Mesendoderm (in vitro differentiated cells): ENCODE results near the gene TBATA.
A peak's percentile ranks its signal among the peaks of the same experiment; 100 is the strongest.

Source experiments
- DNase-seq: peaks from one replicate; pipeline ENCODE4 v3.0.0; 2013
- H2AK5ac ChIP-seq: 2 replicates; pipeline ENCODE4 v1.6.1; 2013; ENCODE audit warnings: low read length, inconsistent platforms
- H2BK120ac ChIP-seq: 2 replicates; pipeline ENCODE4 v1.6.1; 2013; ENCODE audit warnings: low read depth, mild to moderate bottlenecking, low read length, moderate library complexity, mixed read lengths
- H2BK15ac ChIP-seq: replicated peaks from 2 replicates; pipeline ENCODE4 v1.6.1; 2013; ENCODE audit warnings: low read depth, mild to moderate bottlenecking, moderate library complexity
- H2BK5ac ChIP-seq: 2 replicates; pipeline ENCODE4 v1.6.1; 2013; ENCODE audit warnings: low read length, inconsistent platforms
- H3K18ac ChIP-seq: 2 replicates; pipeline ENCODE4 v1.6.1; 2013; ENCODE audit warnings: mild to moderate bottlenecking, low read length, mixed read lengths
- H3K23ac ChIP-seq: one replicate; pipeline ENCODE4 v1.6.1; 2013; ENCODE audit warnings: low read length
- H3K27ac ChIP-seq: 2 replicates; pipeline ENCODE4 v1.5.1; 2013; ENCODE audit warnings: low read depth, mild to moderate bottlenecking, inconsistent platforms, low read length, moderate library complexity
- H3K27me3 ChIP-seq: 2 replicates; pipeline ENCODE4 v1.6.1; 2013; ENCODE audit warnings: low read length, control low read depth, mild to moderate bottlenecking, inconsistent platforms; ENCODE audit not compliant: insufficient read depth, poor library complexity
- H3K36me3 ChIP-seq: 2 replicates; pipeline ENCODE4 v1.6.1; 2013; ENCODE audit warnings: low read length, inconsistent platforms; ENCODE audit not compliant: control insufficient read depth, insufficient read depth
- H3K4ac ChIP-seq: one replicate; pipeline ENCODE4 v1.6.1; 2013; ENCODE audit warnings: low read depth, mild to moderate bottlenecking, low read length, moderate library complexity
- H3K4me1 ChIP-seq: 2 replicates; pipeline ENCODE4 v1.6.1; 2013; ENCODE audit warnings: low read depth, low read length, inconsistent platforms; ENCODE audit not compliant: control insufficient read depth
- H3K4me2 ChIP-seq: 2 replicates; pipeline ENCODE4 v1.6.1; 2013; ENCODE audit warnings: low read length
- H3K4me3 ChIP-seq: 2 replicates; pipeline ENCODE4 v1.5.1; 2013; ENCODE audit warnings: mild to moderate bottlenecking, low read length
- H3K56ac ChIP-seq: one replicate; pipeline ENCODE4 v1.6.1; 2013; ENCODE audit warnings: low read length
- H3K79me1 ChIP-seq: 2 replicates; pipeline ENCODE4 v1.6.1; 2013; ENCODE audit warnings: low read length, inconsistent platforms
- H3K79me2 ChIP-seq: 2 replicates; pipeline ENCODE4 v1.6.1; 2013; ENCODE audit warnings: mild to moderate bottlenecking, low read length; ENCODE audit not compliant: control insufficient read depth, insufficient read depth
- H3K9ac ChIP-seq: 2 replicates; pipeline ENCODE4 v1.6.1; 2013; ENCODE audit warnings: low read length, inconsistent platforms
- H4K5ac ChIP-seq: one replicate; pipeline ENCODE4 v1.6.1; 2013; ENCODE audit warnings: low read length
- H4K8ac ChIP-seq: one replicate; pipeline ENCODE4 v1.6.1; 2013; ENCODE audit warnings: low read depth, mild to moderate bottlenecking, control low read depth, low read length, moderate library complexity
- WGBS: extraction: QIAGEN DNeasy Blood & Tissue Kit; methylation state at CpG from one replicate; pipeline ENCODE4 v1.1.7; 2013; ENCODE audit warnings: low lambda C conversion rate, missing lambda C conversion rate; ENCODE audit not compliant: insufficient coverage; ENCODE audit errors: extremely low coverage; 5-methylcytosine and 5-hydroxymethylcytosine counted together

The TBATA gene

GRCh38 chr10:70753841-70754621 is 31.1 kb downstream of the TBATA start:
- Histone ChIP-seq H3K9ac (no peak overlapping the region), H4K5ac (no peak overlapping the region), H2BK5ac (no peak overlapping the region), H3K4ac (no peak overlapping the region), H3K79me2 (no peaks in the 10 kb centered on the region), H3K4me2 (no peak overlapping the region), H3K4me1 (no peaks in the 10 kb centered on the region), H2AK5ac (no peak overlapping the region), H3K56ac (peak overlapping the region; percentile 1), H3K27ac (no peak overlapping the region), H3K79me1 (no peaks in the 10 kb centered on the region), H3K23ac (no peak overlapping the region), H2BK15ac (no peak overlapping the region), H4K8ac (no peak overlapping the region), H3K4me3 (no peak overlapping the region), H3K18ac (no peak overlapping the region), H3K36me3 (no peaks in the 10 kb centered on the region), H3K27me3 (no peaks in the 10 kb centered on the region), H2BK120ac (no peak overlapping the region)
- no CpG with 5 or more reads among the region's 15 CpGs for WGBS
- DNase-seq, result peak; percentile 72

GRCh38 chr10:70753026-70753663 is 32.0 kb downstream of the TBATA start:
- H3K4ac ChIP-seq, result no peak overlapping the region
- H2AK5ac ChIP-seq, result no peak overlapping the region
- no peaks in the 10 kb centered on the region for H3K79me1 ChIP-seq
- no peaks in the 10 kb centered on the region for H3K4me1 ChIP-seq
- no peak overlapping the region for H3K23ac ChIP-seq
- no peak for DNase-seq
- H3K18ac ChIP-seq, result no peak overlapping the region
- H3K27ac ChIP-seq, result no peak overlapping the region
- no peaks in the 10 kb centered on the region for H3K79me2 ChIP-seq
- no peak overlapping the region for H4K5ac ChIP-seq
- H3K4me2 ChIP-seq, result no peak overlapping the region
- H4K8ac ChIP-seq, result no peak overlapping the region
- no peak overlapping the region for H2BK5ac ChIP-seq
- H3K9ac ChIP-seq, result no peak overlapping the region
- no CpG with 5 or more reads among the region's 10 CpGs for WGBS
- no peak overlapping the region for H2BK120ac ChIP-seq
- H3K36me3 ChIP-seq, result no peaks in the 10 kb centered on the region
- H3K4me3 ChIP-seq, result no peak overlapping the region
- no peaks in the 10 kb centered on the region for H3K27me3 ChIP-seq
- H3K56ac ChIP-seq, result no peak overlapping the region
- no peak overlapping the region for H2BK15ac ChIP-seq

GRCh38 chr10:70752571-70752970 is 32.6 kb downstream of the TBATA start:
- no peak overlapping the region for H3K9ac ChIP-seq

GRCh38 chr10:70751991-70752390 is 33.2 kb downstream of the TBATA start:
- H3K9ac ChIP-seq, result no peak overlapping the region
- H4K5ac ChIP-seq, result no peak overlapping the region
- no peaks in the 10 kb centered on the region for H3K27me3 ChIP-seq
- H3K79me2 ChIP-seq, result no peaks in the 10 kb centered on the region
- no peak overlapping the region for H2AK5ac ChIP-seq
- DNase-seq, result no peak
- H2BK15ac ChIP-seq, result no peak overlapping the region
- H3K18ac ChIP-seq, result no peak overlapping the region
- no peak overlapping the region for H3K4me3 ChIP-seq
- no peak overlapping the region for H3K56ac ChIP-seq
- H3K4me2 ChIP-seq, result no peak overlapping the region
- H3K27ac ChIP-seq, result no peak overlapping the region
- no peak overlapping the region for H4K8ac ChIP-seq
- H3K4me1 ChIP-seq, result no peaks in the 10 kb centered on the region
- no peak overlapping the region for H2BK120ac ChIP-seq
- H3K4ac ChIP-seq, result no peak overlapping the region
- H3K36me3 ChIP-seq, result no peaks in the 10 kb centered on the region
- no peak overlapping the region for H2BK5ac ChIP-seq
- no peak overlapping the region for H3K23ac ChIP-seq
- no CpG with 5 or more reads among the region's 14 CpGs for WGBS
- H3K79me1 ChIP-seq, result no peaks in the 10 kb centered on the region

More at GRCh38 chr10:70752571-70752970, 32.6 kb downstream of the TBATA start:
- Histone ChIP-seq H3K4ac (no peak overlapping the region), H2BK15ac (no peak overlapping the region), H3K36me3 (no peaks in the 10 kb centered on the region), H3K4me3 (no peak overlapping the region), H3K27ac (no peak overlapping the region), H3K23ac (no peak overlapping the region), H3K79me2 (no peaks in the 10 kb centered on the region), H2AK5ac (no peak overlapping the region), H3K4me1 (no peaks in the 10 kb centered on the region), H4K5ac (no peak overlapping the region), H2BK5ac (no peak overlapping the region), H4K8ac (no peak overlapping the region), H3K56ac (no peak overlapping the region), H2BK120ac (no peak overlapping the region), H3K4me2 (no peak overlapping the region), H3K79me1 (no peaks in the 10 kb centered on the region), H3K18ac (no peak overlapping the region), H3K27me3 (no peaks in the 10 kb centered on the region)
- WGBS, result no CpG with 5 or more reads among the region's 7 CpGs
- no peak for DNase-seq

GRCh38 chr10:70751356-70751755 is 33.8 kb downstream of the TBATA start:
- Histone ChIP-seq H3K4me3 (no peak overlapping the region), H3K27ac (no peak overlapping the region), H3K18ac (no peak overlapping the region), H3K79me2 (no peaks in the 10 kb centered on the region), H3K56ac (no peak overlapping the region), H3K4me2 (no peak overlapping the region), H3K23ac (no peak overlapping the region), H2BK5ac (no peak overlapping the region), H4K8ac (no peak overlapping the region), H2BK120ac (no peak overlapping the region), H3K4ac (no peak overlapping the region), H3K27me3 (no peaks in the 10 kb centered on the region), H3K79me1 (no peaks in the 10 kb centered on the region), H3K36me3 (no peaks in the 10 kb centered on the region), H3K9ac (no peak overlapping the region), H4K5ac (no peak overlapping the region), H2AK5ac (no peak overlapping the region), H3K4me1 (no peaks in the 10 kb centered on the region), H2BK15ac (no peak overlapping the region)
- WGBS, result no CpG with 5 or more reads among the region's 9 CpGs
- no peak for DNase-seq
